HG03558 (cell line): ENCODE data around the gene PLPPR1.
"Not testable (repeated sequence)": the region's sequence is repeated elsewhere in the genome, so short reads cannot be mapped to it uniquely, and the experiment has no call there.

Experiments
- ATAC-seq: cut with Tn5 transposase; IDR thresholded peaks from one replicate; pipeline ENCODE4 v1.9.1; 2021; ENCODE audit warnings: moderate number of reproducible peaks; ENCODE audit not compliant: unreplicated experiment; ENCODE audit errors: extremely low read depth

The PLPPR1 gene

GRCh38 chr9:101269591-101270283 lies 241.2 kb downstream of the PLPPR1 start:
- ATAC-seq = no peak

DNA sequence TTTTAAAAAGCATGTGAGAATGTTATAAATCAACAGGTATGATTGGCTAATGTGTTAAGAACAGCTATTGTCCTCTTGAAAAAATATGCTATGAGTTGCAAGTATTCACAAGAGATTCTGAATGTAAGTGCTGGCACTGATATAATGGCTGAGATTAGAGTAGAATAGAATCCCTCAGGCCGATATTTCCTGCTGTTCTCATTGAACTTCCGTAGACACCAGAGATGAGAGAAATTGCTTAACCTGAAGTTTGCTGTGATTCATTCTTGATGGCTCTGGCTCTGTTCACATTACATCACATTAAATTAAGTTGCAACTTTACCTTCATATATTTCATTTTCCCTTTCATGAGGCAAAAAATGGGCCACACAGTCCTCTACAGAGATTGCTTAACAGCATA lies 241.8 kb downstream of the PLPPR1 start:
- ATAC-seq = no peak

GRCh38 chr9:101271102-101271501 lies 242.6 kb downstream of the PLPPR1 start:
- no peak for ATAC-seq

DNA sequence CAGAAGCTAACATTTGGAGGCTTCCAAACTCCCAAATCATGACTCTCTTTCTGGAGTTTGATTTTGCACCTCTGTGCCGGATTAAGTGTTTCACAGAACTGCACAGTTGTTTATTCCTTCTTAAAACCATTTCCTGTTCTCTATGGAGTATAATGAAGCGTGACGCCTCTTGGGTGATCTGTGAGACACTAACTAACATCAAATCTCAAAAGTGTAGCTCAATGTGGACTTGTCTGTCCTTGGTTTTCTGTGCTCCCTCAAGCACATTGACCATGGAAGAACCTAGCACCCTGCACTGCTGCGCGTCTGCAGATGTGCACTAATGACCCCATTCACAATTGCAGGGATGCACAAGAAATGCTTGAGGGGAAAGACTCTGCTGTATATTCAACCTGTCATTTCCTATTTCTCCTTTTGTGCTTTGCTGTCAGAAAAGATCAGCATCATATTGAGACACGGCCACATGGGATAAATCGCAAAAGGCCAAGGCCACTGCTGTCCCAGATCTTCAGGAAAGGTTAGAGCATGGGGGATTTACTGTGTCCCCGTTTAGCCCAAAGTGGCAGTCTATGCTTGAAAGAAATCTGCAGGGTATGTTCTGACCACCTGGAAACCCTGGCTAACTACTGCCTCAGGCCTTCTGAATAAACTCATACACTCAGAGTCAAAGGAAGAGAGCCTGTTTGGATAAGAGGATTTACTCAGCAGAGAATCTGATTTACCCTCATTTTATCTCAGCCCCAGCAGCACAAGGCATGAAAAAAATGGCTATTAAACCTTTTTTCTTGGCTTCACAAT lies 246.6 kb downstream of the PLPPR1 start:
- no peak for ATAC-seq

GRCh38 chr9:101275769-101276250 lies 247.3 kb downstream of the PLPPR1 start:
- no peak for ATAC-seq

DNA sequence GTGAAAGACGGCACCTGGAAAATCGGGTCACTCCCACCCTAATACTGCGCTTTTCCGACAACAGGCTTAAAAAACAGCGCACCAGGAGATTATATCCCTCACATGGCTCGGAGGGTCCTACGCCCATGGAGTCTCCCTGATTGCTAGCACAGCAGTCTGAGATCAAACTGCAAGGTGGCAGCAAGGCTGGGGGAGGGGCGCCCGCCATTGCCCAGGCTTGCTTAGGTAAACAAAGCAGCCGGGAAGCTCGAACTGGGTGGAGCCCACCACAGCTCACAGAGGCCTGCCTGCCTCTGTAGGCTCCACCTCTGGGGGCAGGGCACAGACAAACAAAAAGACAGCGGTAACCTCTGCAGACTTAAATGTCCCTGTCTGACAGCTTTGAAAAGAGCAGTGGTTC lies 262.5 kb downstream of the PLPPR1 start:
- ATAC-seq = not testable (repeated sequence)

GRCh38 chr9:101299901-101300300 lies 271.4 kb downstream of the PLPPR1 start:
- ATAC-seq = no peak

DNA sequence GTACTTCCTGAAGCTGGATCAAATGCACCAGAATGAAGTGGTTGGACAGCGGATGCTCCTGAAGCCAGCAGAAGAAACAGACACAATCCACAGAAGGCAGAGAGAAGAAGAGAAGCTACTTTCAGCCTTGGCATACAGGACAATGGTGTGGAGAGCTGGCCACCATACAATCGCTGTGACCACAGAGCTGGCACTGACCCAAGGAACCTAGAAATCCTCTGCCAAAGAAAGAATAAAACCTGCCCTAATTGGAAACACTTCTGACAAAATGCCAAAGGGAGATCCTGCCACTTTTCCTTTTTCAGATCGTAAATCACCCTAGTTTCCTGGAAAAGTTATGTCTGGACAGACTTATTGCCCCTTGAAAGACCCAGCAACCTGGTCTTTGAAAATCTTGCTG lies 278.5 kb downstream of the PLPPR1 start:
- ATAC-seq = no peak

- ATAC-seq = no peak
Observed at GRCh38 chr9:101307524-101308213, 279.1 kb downstream of the PLPPR1 start.

- no peak for ATAC-seq
Observed at GRCh38 chr9:101309139-101309538, 280.6 kb downstream of the PLPPR1 start.

- ATAC-seq = no peak
Observed at GRCh38 chr9:101311191-101311590, 282.7 kb downstream of the PLPPR1 start.

DNA sequence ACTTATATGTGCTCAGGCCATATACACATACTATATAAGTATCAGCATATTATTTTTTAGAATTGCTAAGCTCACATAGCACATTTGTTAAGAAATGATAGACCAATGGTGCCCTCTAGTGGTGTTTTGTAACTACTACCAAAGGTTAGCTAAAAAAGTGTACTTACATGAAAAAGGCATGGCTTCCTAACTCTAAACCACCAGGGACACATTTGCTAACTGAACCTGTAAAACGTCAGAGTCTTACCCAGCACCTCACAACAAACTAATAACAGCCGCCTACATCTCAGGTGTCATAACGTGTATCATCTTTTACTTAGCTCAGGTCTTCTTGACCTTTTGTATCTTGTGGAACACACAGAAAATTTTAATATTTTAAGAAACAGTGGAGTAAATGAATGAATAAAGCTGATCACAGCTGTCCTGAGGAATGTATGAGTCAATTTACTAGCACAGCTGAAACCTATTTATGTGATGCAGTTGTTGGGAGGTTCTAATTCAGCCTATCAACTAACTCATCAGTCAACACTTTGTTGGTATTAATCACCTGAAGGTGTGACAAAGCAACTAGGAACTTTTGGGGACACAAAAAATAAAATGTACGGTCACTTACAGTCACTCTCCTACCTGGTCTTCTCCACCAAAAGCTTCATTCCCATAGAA lies 283.4 kb downstream of the PLPPR1 start:
- peak; percentile 79 for ATAC-seq

GRCh38 chr9:101312661-101313060 lies 284.1 kb downstream of the PLPPR1 start:
- no peak for ATAC-seq

DNA sequence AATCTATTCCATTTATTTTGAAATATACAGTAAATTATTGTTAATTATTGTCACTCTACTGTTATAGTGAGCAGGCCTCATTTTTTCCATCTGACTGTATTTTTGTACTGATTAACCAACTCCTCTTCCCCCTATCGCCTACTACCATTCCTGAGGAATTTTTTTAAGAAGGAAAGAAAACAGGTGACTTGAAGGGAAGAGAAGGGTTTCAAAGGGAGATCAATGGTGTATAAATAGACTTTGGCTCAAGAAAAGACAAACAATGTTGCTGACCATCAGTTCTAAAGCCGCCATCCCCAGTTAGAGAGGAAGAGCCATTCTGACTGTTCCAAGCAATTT lies 286.6 kb downstream of the PLPPR1 start:
- ATAC-seq = no peak

DNA sequence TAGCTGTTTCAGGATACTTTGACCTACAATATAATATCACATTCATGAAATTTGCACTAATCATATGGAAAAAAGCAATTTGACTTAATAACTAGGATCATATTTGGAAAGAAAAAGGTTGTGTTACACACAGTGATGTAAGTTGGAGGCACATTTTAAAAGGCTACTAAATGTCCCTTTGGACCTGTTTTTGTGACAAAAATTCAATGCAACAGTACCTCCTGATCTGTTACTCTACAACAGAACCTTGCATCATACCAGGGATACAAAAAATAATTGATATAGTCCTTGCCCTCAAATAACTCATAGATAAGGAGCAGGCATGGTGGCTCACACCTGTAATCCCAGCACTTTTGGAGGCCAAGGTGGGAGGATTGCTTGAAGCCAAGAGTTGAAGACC lies 289.2 kb downstream of the PLPPR1 start:
- ATAC-seq = no peak

DNA sequence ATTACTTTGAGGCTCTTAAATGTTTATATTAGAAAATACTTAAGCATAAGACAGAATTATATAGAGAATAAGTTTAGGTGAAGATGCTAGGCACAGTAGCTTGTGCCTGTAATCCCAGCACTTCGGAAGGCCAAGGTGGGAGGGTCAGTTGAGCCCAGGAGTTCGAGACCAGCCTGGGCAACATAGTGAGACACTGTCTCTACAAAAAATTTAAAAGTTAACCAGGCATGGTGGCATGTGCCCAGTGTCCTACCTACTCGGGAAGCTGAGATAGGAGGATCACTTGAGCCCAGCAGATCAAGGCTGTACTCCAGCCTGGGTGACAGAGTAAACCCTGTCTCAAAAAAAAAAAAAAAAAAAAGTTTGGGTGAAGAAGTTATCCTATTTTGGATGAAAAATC lies 294.6 kb downstream of the PLPPR1 start:
- no peak for ATAC-seq

GRCh38 chr9:101324245-101324804 lies 295.8 kb downstream of the PLPPR1 start:
- no peak for ATAC-seq

DNA sequence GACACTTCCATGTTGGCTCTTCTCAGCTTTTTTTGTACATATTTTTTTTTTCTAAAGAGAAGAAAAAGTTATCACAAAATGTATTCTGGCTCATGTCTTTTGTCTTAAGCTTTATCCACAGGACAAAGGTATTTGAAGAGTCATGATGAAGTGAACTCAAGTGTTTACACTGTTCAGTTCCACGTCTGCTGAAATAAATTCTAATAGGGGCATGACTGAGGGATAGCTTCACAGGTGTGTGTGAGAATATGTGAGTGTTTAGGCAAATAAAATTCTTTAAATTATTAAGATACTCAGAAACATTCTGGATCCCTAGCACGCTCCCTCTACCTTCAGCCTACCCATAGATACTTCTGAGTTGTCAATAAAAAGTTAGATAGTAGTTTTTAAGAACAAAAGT lies 296.5 kb downstream of the PLPPR1 start:
- ATAC-seq = no peak

- no peak for ATAC-seq
Observed at GRCh38 chr9:101326035-101326434, 297.5 kb downstream of the PLPPR1 start.

- no peak for ATAC-seq
Observed at GRCh38 chr9:101326501-101326900, 298.0 kb downstream of the PLPPR1 start.
